Ishikawa (cell line): Measurements from ENCODE around the gene PARP16.

Source experiments
- EGR1 ChIP-seq: IDR thresholded peaks from 2 replicates; pipeline ENCODE4 v1.6.1; 2012
- EP300 ChIP-seq: IDR thresholded peaks from 2 replicates; pipeline ENCODE4 v1.6.1; 2012; ENCODE audit warnings: borderline replicate concordance
- YY1 ChIP-seq: IDR thresholded peaks from 2 replicates; pipeline ENCODE4 v1.6.1; 2012; ENCODE audit warnings: low read depth
- ZBTB7A ChIP-seq: IDR thresholded peaks from 2 replicates; pipeline ENCODE4 v1.6.1; 2012; ENCODE audit warnings: low read depth
- TF ChIP-seq, protein P1 (sequence below): IDR thresholded peaks from 2 replicates; pipeline ENCODE4 v1.6.1; 2012; ENCODE audit warnings: low read depth, mild to moderate bottlenecking
- TF ChIP-seq, protein P2 (sequence below): IDR thresholded peaks from 2 replicates; pipeline ENCODE4 v1.6.1; 2012

DNA sequence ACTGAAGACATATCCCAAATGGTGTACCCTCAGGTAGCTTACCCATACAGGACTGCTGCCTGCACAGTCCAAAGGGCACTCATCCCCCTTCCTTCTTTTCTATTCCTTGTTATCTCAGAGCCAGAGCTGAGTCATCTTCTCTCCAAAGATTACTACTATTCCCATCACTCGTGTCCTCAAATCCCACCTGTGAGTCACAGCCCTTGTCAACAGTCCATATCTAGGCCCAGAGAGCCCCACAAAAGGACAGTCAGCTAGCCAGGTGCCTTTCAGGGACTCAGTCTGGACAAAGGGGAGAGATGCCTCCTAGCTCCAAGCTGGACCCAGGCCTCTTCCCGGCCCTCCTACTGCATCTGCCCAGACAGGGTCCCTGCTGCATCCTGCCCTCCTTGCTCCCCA is 11.0 kb downstream of the PARP16 start:
- TF ChIP-seq EGR1 (no peak), EP300 (no peak), YY1 (no peak), ZBTB7A (no peak)
- TF ChIP-seq, protein P1, sequence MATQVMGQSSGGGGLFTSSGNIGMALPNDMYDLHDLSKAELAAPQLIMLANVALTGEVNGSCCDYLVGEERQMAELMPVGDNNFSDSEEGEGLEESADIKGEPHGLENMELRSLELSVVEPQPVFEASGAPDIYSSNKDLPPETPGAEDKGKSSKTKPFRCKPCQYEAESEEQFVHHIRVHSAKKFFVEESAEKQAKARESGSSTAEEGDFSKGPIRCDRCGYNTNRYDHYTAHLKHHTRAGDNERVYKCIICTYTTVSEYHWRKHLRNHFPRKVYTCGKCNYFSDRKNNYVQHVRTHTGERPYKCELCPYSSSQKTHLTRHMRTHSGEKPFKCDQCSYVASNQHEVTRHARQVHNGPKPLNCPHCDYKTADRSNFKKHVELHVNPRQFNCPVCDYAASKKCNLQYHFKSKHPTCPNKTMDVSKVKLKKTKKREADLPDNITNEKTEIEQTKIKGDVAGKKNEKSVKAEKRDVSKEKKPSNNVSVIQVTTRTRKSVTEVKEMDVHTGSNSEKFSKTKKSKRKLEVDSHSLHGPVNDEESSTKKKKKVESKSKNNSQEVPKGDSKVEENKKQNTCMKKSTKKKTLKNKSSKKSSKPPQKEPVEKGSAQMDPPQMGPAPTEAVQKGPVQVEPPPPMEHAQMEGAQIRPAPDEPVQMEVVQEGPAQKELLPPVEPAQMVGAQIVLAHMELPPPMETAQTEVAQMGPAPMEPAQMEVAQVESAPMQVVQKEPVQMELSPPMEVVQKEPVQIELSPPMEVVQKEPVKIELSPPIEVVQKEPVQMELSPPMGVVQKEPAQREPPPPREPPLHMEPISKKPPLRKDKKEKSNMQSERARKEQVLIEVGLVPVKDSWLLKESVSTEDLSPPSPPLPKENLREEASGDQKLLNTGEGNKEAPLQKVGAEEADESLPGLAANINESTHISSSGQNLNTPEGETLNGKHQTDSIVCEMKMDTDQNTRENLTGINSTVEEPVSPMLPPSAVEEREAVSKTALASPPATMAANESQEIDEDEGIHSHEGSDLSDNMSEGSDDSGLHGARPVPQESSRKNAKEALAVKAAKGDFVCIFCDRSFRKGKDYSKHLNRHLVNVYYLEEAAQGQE, result no peak
- TF ChIP-seq, protein P2, sequence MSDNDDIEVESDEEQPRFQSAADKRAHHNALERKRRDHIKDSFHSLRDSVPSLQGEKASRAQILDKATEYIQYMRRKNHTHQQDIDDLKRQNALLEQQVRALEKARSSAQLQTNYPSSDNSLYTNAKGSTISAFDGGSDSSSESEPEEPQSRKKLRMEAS, result no peak
